ENCODE results near the gene CCDC102A.

GRCh38 chr16:57464523-57464922, 71.8 kb downstream of the CCDC102A start:
- TF ChIP-seq, protein P1, sequence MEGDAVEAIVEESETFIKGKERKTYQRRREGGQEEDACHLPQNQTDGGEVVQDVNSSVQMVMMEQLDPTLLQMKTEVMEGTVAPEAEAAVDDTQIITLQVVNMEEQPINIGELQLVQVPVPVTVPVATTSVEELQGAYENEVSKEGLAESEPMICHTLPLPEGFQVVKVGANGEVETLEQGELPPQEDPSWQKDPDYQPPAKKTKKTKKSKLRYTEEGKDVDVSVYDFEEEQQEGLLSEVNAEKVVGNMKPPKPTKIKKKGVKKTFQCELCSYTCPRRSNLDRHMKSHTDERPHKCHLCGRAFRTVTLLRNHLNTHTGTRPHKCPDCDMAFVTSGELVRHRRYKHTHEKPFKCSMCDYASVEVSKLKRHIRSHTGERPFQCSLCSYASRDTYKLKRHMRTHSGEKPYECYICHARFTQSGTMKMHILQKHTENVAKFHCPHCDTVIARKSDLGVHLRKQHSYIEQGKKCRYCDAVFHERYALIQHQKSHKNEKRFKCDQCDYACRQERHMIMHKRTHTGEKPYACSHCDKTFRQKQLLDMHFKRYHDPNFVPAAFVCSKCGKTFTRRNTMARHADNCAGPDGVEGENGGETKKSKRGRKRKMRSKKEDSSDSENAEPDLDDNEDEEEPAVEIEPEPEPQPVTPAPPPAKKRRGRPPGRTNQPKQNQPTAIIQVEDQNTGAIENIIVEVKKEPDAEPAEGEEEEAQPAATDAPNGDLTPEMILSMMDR (IDR thresholded peaks at IDR 0.05) = no peak
- TF ChIP-seq POLR2AphosphoS5 (IDR thresholded peaks at IDR 0.05) = no peak
- TF ChIP-seq EP300 (IDR thresholded peaks at IDR 0.05) = no peak

Measured in gastroesophageal sphincter (tissue), 3 donors.